ENCODE data around the gene SHISA3. TPM values are rescaled to one million over a fixed set of nuclear protein-coding genes. Genes with fewer than 3 reads are reported as not detected.

The SHISA3 gene
- total and polyA plus RNA-seq, 2 donors from 2014 or later = 20.3 to 31.7 TPM

Other genes with a start within 250 kb of the SHISA3 start
- gene BEND4, start 244.8 kb upstream of the SHISA3 start, total RNA-seq = 0.22 TPM
- not detected for gene BEND4, start 244.8 kb upstream of the SHISA3 start, polyA plus RNA-seq (ENCODE audit: insufficient read depth, low read depth, low replicate concordance)

Data from kidney (tissue), 2 donors.